Hepatocyte (in vitro differentiated cells): ENCODE measurements around the gene YEATS2.

ENCODE experiments used
- EZH2 ChIP-seq: fragments of 200-600 bp; sonication (generic); IDR thresholded peaks from 2 replicates; pipeline ENCODE4 v1.6.1; 2016; ENCODE audit warnings: antibody characterized with exemption, mild to moderate bottlenecking, borderline replicate concordance
- EZH2phosphoT487 ChIP-seq: fragments of 200-600 bp; sonication (generic); IDR thresholded peaks from one replicate; pipeline ENCODE4 v1.6.1; 2018; ENCODE audit warnings: antibody characterized with exemption, mild to moderate bottlenecking, low read depth, moderate library complexity; ENCODE audit not compliant: unreplicated experiment, severe bottlenecking
- TF ChIP-seq, protein P1 (sequence below): fragments of 200-600 bp; sonication (generic); IDR thresholded peaks from 2 replicates; pipeline ENCODE4 v1.5.1; 2016; ENCODE audit warnings: antibody characterized with exemption, mild to moderate bottlenecking; ENCODE audit not compliant: poor library complexity

DNA sequence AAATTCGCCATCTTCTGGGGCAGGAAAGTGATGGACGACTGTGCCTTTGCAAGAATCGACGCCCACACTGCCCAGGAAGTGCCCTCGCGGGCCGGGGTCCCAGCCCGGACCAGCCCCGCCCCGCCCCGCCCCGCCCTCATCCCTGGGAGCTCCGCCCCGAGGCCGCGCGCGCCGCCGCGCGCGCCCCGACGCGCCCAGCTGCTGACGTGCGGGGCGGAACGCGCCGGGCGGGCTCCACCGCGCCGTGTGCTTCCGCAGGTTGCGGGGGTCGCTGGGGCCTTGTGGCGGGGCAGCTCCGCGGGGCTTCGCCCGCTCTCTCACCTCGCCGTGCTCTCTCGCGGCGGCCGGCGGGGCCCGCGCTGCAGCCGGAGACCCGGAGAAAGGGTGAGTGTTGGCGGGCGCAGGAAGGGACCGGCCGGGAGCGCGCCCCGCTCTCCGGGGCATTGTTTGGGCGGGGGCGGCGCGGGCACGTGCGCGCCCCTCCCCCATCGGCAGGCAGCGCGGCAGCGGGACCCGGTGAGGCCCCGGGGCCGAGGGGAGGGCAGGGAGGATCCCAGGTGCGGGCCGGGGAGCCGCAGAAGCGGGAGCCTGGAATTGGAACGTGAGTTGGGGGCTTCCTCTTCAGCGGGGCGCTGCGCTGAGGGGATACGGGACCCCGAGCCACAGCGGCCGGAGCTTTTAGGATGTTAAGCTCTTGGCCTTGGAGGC, at the start of gene YEATS2:
- TF ChIP-seq, protein P1, sequence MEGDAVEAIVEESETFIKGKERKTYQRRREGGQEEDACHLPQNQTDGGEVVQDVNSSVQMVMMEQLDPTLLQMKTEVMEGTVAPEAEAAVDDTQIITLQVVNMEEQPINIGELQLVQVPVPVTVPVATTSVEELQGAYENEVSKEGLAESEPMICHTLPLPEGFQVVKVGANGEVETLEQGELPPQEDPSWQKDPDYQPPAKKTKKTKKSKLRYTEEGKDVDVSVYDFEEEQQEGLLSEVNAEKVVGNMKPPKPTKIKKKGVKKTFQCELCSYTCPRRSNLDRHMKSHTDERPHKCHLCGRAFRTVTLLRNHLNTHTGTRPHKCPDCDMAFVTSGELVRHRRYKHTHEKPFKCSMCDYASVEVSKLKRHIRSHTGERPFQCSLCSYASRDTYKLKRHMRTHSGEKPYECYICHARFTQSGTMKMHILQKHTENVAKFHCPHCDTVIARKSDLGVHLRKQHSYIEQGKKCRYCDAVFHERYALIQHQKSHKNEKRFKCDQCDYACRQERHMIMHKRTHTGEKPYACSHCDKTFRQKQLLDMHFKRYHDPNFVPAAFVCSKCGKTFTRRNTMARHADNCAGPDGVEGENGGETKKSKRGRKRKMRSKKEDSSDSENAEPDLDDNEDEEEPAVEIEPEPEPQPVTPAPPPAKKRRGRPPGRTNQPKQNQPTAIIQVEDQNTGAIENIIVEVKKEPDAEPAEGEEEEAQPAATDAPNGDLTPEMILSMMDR, result no peak
- TF ChIP-seq EZH2 (no peak), EZH2phosphoT487 (no peak)
